ENCODE data around the gene TSSK1B. TPM values are rescaled to one million over a fixed set of nuclear protein-coding genes. Genes with fewer than 3 reads are reported as not detected.

The TSSK1B gene
- total RNA-seq, 1 experiment from 2014 or later: 0.17 TPM

GRCh38 chr5:113433071-113433470 is 1.7 kb downstream of the TSSK1B start:
- no peaks in the 10 kb centered on the region for H4K20me1 ChIP-seq (ENCODE audit: control insufficient read depth, insufficient read depth, insufficient read length)
- H3T11ph ChIP-seq (ENCODE audit: low read length): no peak overlapping the region
- H4K8ac ChIP-seq (replicated peaks; ENCODE audit: insufficient read length, low read depth, low read length): no peak overlapping the region
- no peaks in the 10 kb centered on the region; the same call in 1 of the 2 replicates for H3K27me3 ChIP-seq (ENCODE audit: insufficient read depth, low read length)
- H2BK20ac ChIP-seq (ENCODE audit: low read depth, low read length, poor library complexity, severe bottlenecking): no peak overlapping the region
- no peaks in the 10 kb centered on the region for H3K23me2 ChIP-seq (ENCODE audit: insufficient read length, low read depth, low read length, poor library complexity, severe bottlenecking)
- H3K79me1 ChIP-seq (ENCODE audit: insufficient read depth, low read depth, low read length, poor library complexity, severe bottlenecking): no peaks in the 10 kb centered on the region
- no peaks in the 10 kb centered on the region for H3K79me2 ChIP-seq (ENCODE audit: insufficient read depth, low read length)
- H4K5ac ChIP-seq (ENCODE audit: insufficient read length, low read depth, low read length): no peak overlapping the region
- Mint-ChIP-seq H3K4me1 (no peaks in the 10 kb centered on the region), H3K27me3 (ENCODE audit: low read depth) (no peaks in the 10 kb centered on the region; the same call in 1 of the 2 replicates), H3K9me3 (peaks cover 0 to 2% of the 10 kb centered on the region in 2 experiments; a peak in 1 of 5 replicates), H3K4me3 (no peak overlapping the region), H3K27ac (no peak overlapping the region), H3K36me3 (ENCODE audit: insufficient read depth in 1 of 3, low read depth in 3 of 3) (no peaks in the 10 kb centered on the region; a peak in 1 of 7 replicates)
- no peak overlapping the region for H2BK12ac ChIP-seq (ENCODE audit: insufficient read length, low read depth, low read length)
- H3K27ac ChIP-seq (ENCODE audit: insufficient read length, low read depth, low read length): no peak overlapping the region
- H3K23ac ChIP-seq (ENCODE audit: insufficient read length, low read depth, low read length): no peak overlapping the region
- H2AK5ac ChIP-seq (ENCODE audit: insufficient read length, low read length): no peak overlapping the region
- no peak overlapping the region for H3K9ac ChIP-seq (ENCODE audit: extremely low read depth, insufficient read length, low read length)
- no peak for TF ChIP-seq CTCF (conservative IDR thresholded peaks at IDR 0.05)
- H2BK5ac ChIP-seq (ENCODE audit: insufficient read length, low read length): no peak overlapping the region
- no peak overlapping the region for H3K14ac ChIP-seq (ENCODE audit: insufficient read depth, low read length)
- no peaks in the 10 kb centered on the region for H3K9me3 ChIP-seq (ENCODE audit: control insufficient read depth, low read depth, low read length)
- H3K4me1 ChIP-seq (ENCODE audit: insufficient read depth, low read length): no peaks in the 10 kb centered on the region
- no peak overlapping the region for H4K91ac ChIP-seq (ENCODE audit: insufficient read length, low read depth, low read length)
- no peak for DNase-seq
- H2AFZ ChIP-seq (ENCODE audit: low read length): no peak overlapping the region
- H3K56ac ChIP-seq (ENCODE audit: insufficient read length, low read depth, low read length): no peak overlapping the region
- no peak overlapping the region for H3K4me2 ChIP-seq (ENCODE audit: insufficient read depth, insufficient read length, low read length)
- H2BK15ac ChIP-seq (ENCODE audit: low read depth, low read length): no peak overlapping the region
- no peak overlapping the region for H3K4ac ChIP-seq (ENCODE audit: low read depth, low read length)
- H2BK120ac ChIP-seq (ENCODE audit: low read depth, low read length, poor library complexity, severe bottlenecking): no peak overlapping the region
- no peak overlapping the region for H3K18ac ChIP-seq (ENCODE audit: insufficient read length, low read depth, low read length)
- no CpG with 5 or more reads among the region's 21 CpGs for WGBS (ENCODE audit: extremely low coverage, insufficient read length, low lambda C conversion rate)

Data from H9 (cell line).